WTC11 (cell line): ENCODE data around the gene NCAPH2. TPM values are rescaled to one million over a fixed set of nuclear protein-coding genes. Genes with fewer than 3 reads are reported as not detected.

ENCODE experiments used
- ATAC-seq: fragments of 200-7000 bp; cut with Tn5 transposase; 2 replicates; pipeline ENCODE4 v1.10.0; 2021; ENCODE audit warnings: mild to moderate bottlenecking, moderate library complexity
- CTCF ChIA-PET: fragments of 300-600 bp; sonication (Branson Sonifier 250); formaldehyde crosslinking; loops from one replicate; lab custom pipeline; 2021; ENCODE audit warnings: antibody characterized with exemption; lab: Charles Lee
- POLR2A ChIA-PET: fragments of 350-600 bp; sonication (Branson Sonifier 250); formaldehyde crosslinking; loops from one replicate; lab custom pipeline; 2021; ENCODE audit warnings: antibody characterized with exemption; lab: Charles Lee
- DNase-seq: peaks from one replicate; pipeline ENCODE4 v3.0.0; 2021; ENCODE audit warnings: low spot score
- H3K27ac Mint-ChIP-seq: 2 replicates; pipeline ENCODE4 v1.8.0; 2021; ENCODE audit warnings: mixed read lengths
- H3K27me3 Mint-ChIP-seq: 2 replicates; pipeline ENCODE4 v1.8.0; 2021; ENCODE audit warnings: low read depth, mild to moderate bottlenecking, moderate library complexity, mixed read lengths
- H3K36me3 Mint-ChIP-seq: 2 replicates; pipeline ENCODE4 v1.8.0; 2021; ENCODE audit warnings: mixed read lengths
- H3K4me1 Mint-ChIP-seq: 2 replicates; pipeline ENCODE4 v1.8.0; 2022; ENCODE audit warnings: mixed read lengths
- H3K4me3 Mint-ChIP-seq: 2 replicates; pipeline ENCODE4 v1.8.0; 2021; ENCODE audit warnings: mild to moderate bottlenecking, moderate library complexity, mixed read lengths
- H3K9me3 Mint-ChIP-seq: 2 replicates; pipeline ENCODE4 v1.8.0; 2021; ENCODE audit warnings: mixed read lengths
- CBFB ChIP-seq: sonication (generic); formaldehyde crosslinking; IDR thresholded peaks from 2 replicates; pipeline ENCODE4 v1.8.1; 2022; ENCODE audit warnings: mild to moderate bottlenecking, low read depth, missing genetic modification reagents
- EMX1 ChIP-seq: fragments of 250-450 bp; sonication (Bioruptor Pico); IDR thresholded peaks from 2 replicates; pipeline ENCODE4 v1.8.0; 2021; ENCODE audit warnings: mild to moderate bottlenecking
- ETV6 ChIP-seq: sonication (generic); formaldehyde crosslinking; IDR thresholded peaks from 2 replicates; pipeline ENCODE4 v1.8.1; 2022; ENCODE audit warnings: mild to moderate bottlenecking, missing genetic modification reagents
- FOXJ3 ChIP-seq: sonication (generic); formaldehyde crosslinking; IDR thresholded peaks from 2 replicates; pipeline ENCODE4 v1.9.0; 2021; ENCODE audit warnings: missing genetic modification reagents, mild to moderate bottlenecking, borderline replicate concordance
- FOXP4 ChIP-seq: sonication (generic); formaldehyde crosslinking; IDR thresholded peaks from 2 replicates; pipeline ENCODE4 v1.8.0; 2022; ENCODE audit warnings: mild to moderate bottlenecking, missing genetic modification reagents
- IRF2 ChIP-seq: sonication (generic); formaldehyde crosslinking; IDR thresholded peaks from 2 replicates; pipeline ENCODE4 v1.8.0; 2022; ENCODE audit warnings: low read depth, missing genetic modification reagents, borderline replicate concordance
- MAX ChIP-seq: sonication (generic); formaldehyde crosslinking; IDR thresholded peaks from 2 replicates; pipeline ENCODE4 v1.8.0; 2022; ENCODE audit warnings: mild to moderate bottlenecking, missing genetic modification reagents
- MYBL2 ChIP-seq: sonication (generic); formaldehyde crosslinking; IDR thresholded peaks from 2 replicates; pipeline ENCODE4 v1.8.1; 2023; ENCODE audit warnings: mild to moderate bottlenecking, moderate library complexity, missing genetic modification reagents
- NFATC4 ChIP-seq: fragments of 250-450 bp; sonication (Bioruptor Pico); IDR thresholded peaks from 2 replicates; pipeline ENCODE4 v1.9.0; 2021; ENCODE audit warnings: mild to moderate bottlenecking
- NFYB ChIP-seq: sonication (generic); formaldehyde crosslinking; conservative IDR thresholded peaks from 2 replicates; pipeline ENCODE4 v1.8.0; 2022; ENCODE audit warnings: low read depth, missing genetic modification reagents
- RELA ChIP-seq: sonication (generic); formaldehyde crosslinking; IDR thresholded peaks from 2 replicates; pipeline ENCODE4 v1.8.1; 2022; ENCODE audit warnings: missing genetic modification reagents, mild to moderate bottlenecking, borderline replicate concordance
- RORB ChIP-seq: fragments of 250-450 bp; sonication (Bioruptor Pico); IDR thresholded peaks from 2 replicates; pipeline ENCODE4 v1.9.0; 2021; ENCODE audit warnings: mild to moderate bottlenecking
- SMAD4 ChIP-seq: sonication (generic); formaldehyde crosslinking; IDR thresholded peaks from 2 replicates; pipeline ENCODE4 v1.8.0; 2022; ENCODE audit warnings: mild to moderate bottlenecking, missing genetic modification reagents
- SOX15 ChIP-seq: fragments of 250-450 bp; sonication (Bioruptor Pico); IDR thresholded peaks from 2 replicates; pipeline ENCODE4 v1.9.0; 2021; ENCODE audit warnings: mild to moderate bottlenecking
- TEAD4 ChIP-seq: sonication (generic); formaldehyde crosslinking; IDR thresholded peaks from 2 replicates; pipeline ENCODE4 v1.8.0; 2022; ENCODE audit warnings: mild to moderate bottlenecking, missing genetic modification reagents
- USF2 ChIP-seq: sonication (generic); formaldehyde crosslinking; IDR thresholded peaks from 2 replicates; pipeline ENCODE4 v1.8.1; 2023; ENCODE audit warnings: mild to moderate bottlenecking, missing genetic modification reagents, moderate library complexity
- ZNF671 ChIP-seq: fragments of 250-450 bp; sonication (Bioruptor Pico); IDR thresholded peaks from 2 replicates; pipeline ENCODE4 v1.8.0; 2021; ENCODE audit warnings: mild to moderate bottlenecking
- total RNA-seq: library from RNA; stranded (reverse); gene quantifications from 3 replicates; pipeline ENCODE4 v1.2.3, GENCODE V29; 2021
- TF ChIP-seq, protein P1 (sequence below): sonication (generic); formaldehyde crosslinking; IDR thresholded peaks from 2 replicates; pipeline ENCODE4 v1.8.1; 2022; ENCODE audit warnings: mild to moderate bottlenecking, missing genetic modification reagents, moderate library complexity, borderline replicate concordance
- TF ChIP-seq, protein P2 (sequence below): sonication (generic); formaldehyde crosslinking; IDR thresholded peaks from 2 replicates; pipeline ENCODE4 v1.8.0; 2022; ENCODE audit warnings: mild to moderate bottlenecking, missing genetic modification reagents
- TF ChIP-seq, protein P3 (sequence below): sonication (generic); formaldehyde crosslinking; IDR thresholded peaks from 2 replicates; pipeline ENCODE4 v1.8.0; 2023; ENCODE audit warnings: missing genetic modification reagents
- TF ChIP-seq, protein P4 (sequence below): sonication (generic); formaldehyde crosslinking; IDR thresholded peaks from 2 replicates; pipeline ENCODE4 v1.8.1; 2022; ENCODE audit warnings: missing genetic modification reagents, borderline replicate concordance

NCAPH2 gene
- total RNA-seq, 1 experiment from 2014 or later, result 78.4 TPM

GRCh38 chr22:50482107-50483074, 25.6 kb upstream of the NCAPH2 start:
- CTCF ChIA-PET, result interaction anchor here (0.8 to 1.0 kb wide), 2 partner anchors 15 to 215 kb away, joined by 3 read pairs; no protein-coding TSS in a partner anchor
- peak; percentile 28 for ATAC-seq
- H3K4me3 Mint-ChIP-seq, result peak overlapping the region; percentile 74
- no peak for DNase-seq
- H3K27me3 Mint-ChIP-seq, result peaks cover 30% of the 10 kb centered on the region
- POLR2A ChIA-PET, result no interaction called here
- H3K27ac Mint-ChIP-seq, result no peak overlapping the region
- no peak for TF ChIP-seq SOX15 (CRISPR knock-in tag)
- no peak for TF ChIP-seq RELA (CRISPR knock-in tag)
- TF ChIP-seq, protein P1, sequence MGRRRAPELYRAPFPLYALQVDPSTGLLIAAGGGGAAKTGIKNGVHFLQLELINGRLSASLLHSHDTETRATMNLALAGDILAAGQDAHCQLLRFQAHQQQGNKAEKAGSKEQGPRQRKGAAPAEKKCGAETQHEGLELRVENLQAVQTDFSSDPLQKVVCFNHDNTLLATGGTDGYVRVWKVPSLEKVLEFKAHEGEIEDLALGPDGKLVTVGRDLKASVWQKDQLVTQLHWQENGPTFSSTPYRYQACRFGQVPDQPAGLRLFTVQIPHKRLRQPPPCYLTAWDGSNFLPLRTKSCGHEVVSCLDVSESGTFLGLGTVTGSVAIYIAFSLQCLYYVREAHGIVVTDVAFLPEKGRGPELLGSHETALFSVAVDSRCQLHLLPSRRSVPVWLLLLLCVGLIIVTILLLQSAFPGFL, result no peak
- no peak for TF ChIP-seq MYBL2
- TF ChIP-seq EMX1 (CRISPR knock-in tag), result no peak
- no peak for TF ChIP-seq FOXP4 (CRISPR knock-in tag)
- peak; percentile 50; the same call in 1 of the 2 replicates for TF ChIP-seq MAX (CRISPR knock-in tag)
- 0 out of 2 replicates have a peak, but pooled peaks have one; percentile 2 for TF ChIP-seq SMAD4 (CRISPR knock-in tag)
- TF ChIP-seq IRF2 (CRISPR knock-in tag), result no peak
- TF ChIP-seq FOXJ3 (CRISPR knock-in tag), result no peak
- TF ChIP-seq USF2 (CRISPR knock-in tag), result peak; percentile 90
- TF ChIP-seq, protein P2, sequence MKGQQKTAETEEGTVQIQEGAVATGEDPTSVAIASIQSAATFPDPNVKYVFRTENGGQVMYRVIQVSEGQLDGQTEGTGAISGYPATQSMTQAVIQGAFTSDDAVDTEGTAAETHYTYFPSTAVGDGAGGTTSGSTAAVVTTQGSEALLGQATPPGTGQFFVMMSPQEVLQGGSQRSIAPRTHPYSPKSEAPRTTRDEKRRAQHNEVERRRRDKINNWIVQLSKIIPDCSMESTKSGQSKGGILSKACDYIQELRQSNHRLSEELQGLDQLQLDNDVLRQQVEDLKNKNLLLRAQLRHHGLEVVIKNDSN (CRISPR knock-in tag), result peak; percentile 90
- H3K9me3 Mint-ChIP-seq, result no peaks in the 10 kb centered on the region
- H3K36me3 Mint-ChIP-seq, result no peaks in the 10 kb centered on the region
- peaks cover 6% of the 10 kb centered on the region for H3K4me1 Mint-ChIP-seq

DNA sequence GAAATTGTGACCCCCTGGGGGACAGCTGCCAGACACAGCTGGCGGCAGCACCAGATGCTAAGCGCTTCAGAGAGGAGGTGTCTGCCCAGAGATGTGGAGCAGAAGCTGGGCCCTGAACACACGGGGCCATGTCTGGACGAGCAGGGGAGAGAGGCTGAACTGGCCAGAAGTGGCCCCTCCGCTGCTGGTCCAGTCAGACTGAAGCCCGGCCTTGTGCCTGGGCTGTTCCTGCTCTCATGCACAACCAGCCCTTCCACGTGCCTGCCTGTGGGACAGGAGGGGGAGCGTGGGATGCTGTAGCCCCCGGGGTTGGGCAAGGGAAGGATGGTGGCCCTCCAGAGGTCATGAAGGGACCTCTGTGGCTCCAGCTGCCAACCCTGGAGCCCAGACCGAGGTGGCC, 24.9 kb upstream of the NCAPH2 start:
- Mint-ChIP-seq H3K27ac (no peak overlapping the region), H3K4me3 (no peak overlapping the region), H3K36me3 (no peaks in the 10 kb centered on the region), H3K4me1 (peaks cover 6% of the 10 kb centered on the region), H3K9me3 (no peaks in the 10 kb centered on the region), H3K27me3 (peaks cover 28% of the 10 kb centered on the region)
- ATAC-seq, result no peak
- no peak for DNase-seq
- ChIA-PET POLR2A (no interaction called here), CTCF (no interaction called here)
- no peak for TF ChIP-seq RORB (CRISPR knock-in tag)
- no peak for TF ChIP-seq ZNF671
- TF ChIP-seq MAX (CRISPR knock-in tag), result no peak
- no peak for TF ChIP-seq CBFB (CRISPR knock-in tag)
- no peak for TF ChIP-seq NFATC4 (CRISPR knock-in tag)
- no peak for TF ChIP-seq NFYB (CRISPR knock-in tag)
- TF ChIP-seq ETV6 (CRISPR knock-in tag), result no peak
- TF ChIP-seq USF2 (CRISPR knock-in tag), result no peak
- TF ChIP-seq, protein P3, sequence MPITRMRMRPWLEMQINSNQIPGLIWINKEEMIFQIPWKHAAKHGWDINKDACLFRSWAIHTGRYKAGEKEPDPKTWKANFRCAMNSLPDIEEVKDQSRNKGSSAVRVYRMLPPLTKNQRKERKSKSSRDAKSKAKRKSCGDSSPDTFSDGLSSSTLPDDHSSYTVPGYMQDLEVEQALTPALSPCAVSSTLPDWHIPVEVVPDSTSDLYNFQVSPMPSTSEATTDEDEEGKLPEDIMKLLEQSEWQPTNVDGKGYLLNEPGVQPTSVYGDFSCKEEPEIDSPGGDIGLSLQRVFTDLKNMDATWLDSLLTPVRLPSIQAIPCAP, result no peak
- TF ChIP-seq, protein P4, sequence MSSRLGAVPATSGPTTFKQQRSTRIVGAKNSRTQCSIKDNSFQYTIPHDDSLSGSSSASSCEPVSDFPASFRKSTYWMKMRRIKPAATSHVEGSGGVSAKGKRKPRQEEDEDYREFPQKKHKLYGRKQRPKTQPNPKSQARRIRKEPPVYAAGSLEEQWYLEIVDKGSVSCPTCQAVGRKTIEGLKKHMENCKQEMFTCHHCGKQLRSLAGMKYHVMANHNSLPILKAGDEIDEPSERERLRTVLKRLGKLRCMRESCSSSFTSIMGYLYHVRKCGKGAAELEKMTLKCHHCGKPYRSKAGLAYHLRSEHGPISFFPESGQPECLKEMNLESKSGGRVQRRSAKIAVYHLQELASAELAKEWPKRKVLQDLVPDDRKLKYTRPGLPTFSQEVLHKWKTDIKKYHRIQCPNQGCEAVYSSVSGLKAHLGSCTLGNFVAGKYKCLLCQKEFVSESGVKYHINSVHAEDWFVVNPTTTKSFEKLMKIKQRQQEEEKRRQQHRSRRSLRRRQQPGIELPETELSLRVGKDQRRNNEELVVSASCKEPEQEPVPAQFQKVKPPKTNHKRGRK (CRISPR knock-in tag), result no peak
- TF ChIP-seq TEAD4 (CRISPR knock-in tag), result no peak
